A172 (cell line): ENCODE results near the gene C11orf91. TPM values are rescaled to one million over a fixed set of nuclear protein-coding genes. Genes with fewer than 3 reads are reported as not detected.
"Not testable (repeated sequence)": the region's sequence is repeated elsewhere in the genome, so short reads cannot be mapped to it uniquely, and the experiment has no call there.

Experiments used
- DNase-seq: peaks from one replicate; pipeline ENCODE4 v3.0.0-alpha.2; 2015; ENCODE audit warnings: low spot score
- total RNA-seq: library from RNA; depleted of rRNA; stranded (reverse); fragments of >200 nt; shearing (Covaris generic); gene quantifications from 2 replicates; pipeline ENCODE4 v1.2.3, GENCODE V29; 2014

Gene C11orf91
- total RNA-seq, 1 experiment from 2014 or later = not detected

DNA sequence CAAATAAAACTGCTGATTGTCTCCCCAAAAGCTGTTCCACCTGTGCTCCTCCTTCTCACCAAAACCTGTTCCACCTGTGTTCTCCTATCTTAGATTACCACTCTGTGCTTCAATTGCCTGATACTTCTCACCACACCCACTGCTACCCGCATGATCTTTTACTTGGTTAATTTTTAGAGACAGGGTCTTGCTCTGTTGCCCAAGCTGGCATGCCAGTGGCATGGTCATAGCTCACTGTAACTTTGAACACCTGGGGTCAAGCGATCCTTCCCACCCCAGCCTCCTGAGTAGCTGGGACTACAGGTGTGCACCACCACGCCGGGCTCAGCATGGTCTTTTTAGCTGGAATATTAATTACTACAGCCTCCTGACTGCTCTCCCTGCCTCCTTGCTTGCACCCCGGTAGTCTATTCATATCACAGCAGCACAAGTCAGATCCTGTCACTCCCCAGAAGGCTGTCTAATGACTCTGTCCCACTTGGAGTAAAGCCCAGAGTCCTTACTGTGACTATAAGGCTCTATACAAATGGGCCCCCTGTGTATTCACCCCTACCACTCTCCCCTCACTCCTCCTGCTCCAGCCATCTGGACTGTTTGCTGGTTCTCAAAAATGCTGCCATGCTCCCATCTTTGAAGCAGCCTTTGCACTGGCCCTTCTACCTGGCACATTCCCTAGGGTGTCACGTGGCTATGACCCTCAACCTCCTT is 3.5 kb downstream of the C11orf91 start:
- no peak for DNase-seq

GRCh38 chr11:33696411-33696810 is 4.2 kb downstream of the C11orf91 start:
- no peak for DNase-seq

DNA sequence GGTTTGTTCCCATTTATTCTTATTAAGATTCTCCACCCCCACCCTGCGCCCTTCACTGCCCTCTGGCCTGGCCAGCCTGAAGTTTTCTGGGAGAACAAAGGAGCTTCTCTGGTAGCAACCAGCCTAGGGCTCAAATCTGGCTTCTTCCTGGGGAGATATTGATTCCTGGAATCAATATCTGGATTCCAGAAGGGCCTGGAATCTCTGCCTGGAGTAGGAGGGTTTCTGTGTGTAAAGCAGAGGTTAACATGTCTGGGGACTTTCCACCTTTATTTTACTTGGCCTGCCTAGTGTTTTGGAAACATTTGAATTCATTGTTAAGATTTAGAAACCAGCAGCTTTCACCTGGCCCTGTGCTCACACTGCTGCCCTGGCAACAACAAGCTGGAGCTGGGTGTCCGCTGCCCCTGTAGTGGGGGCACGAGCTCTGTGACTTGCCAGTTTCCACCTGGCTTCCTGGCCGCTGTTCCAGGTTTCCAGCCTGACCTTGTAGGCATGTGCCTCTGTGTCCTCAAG is 5.5 kb downstream of the C11orf91 start:
- DNase-seq = no peak

DNA sequence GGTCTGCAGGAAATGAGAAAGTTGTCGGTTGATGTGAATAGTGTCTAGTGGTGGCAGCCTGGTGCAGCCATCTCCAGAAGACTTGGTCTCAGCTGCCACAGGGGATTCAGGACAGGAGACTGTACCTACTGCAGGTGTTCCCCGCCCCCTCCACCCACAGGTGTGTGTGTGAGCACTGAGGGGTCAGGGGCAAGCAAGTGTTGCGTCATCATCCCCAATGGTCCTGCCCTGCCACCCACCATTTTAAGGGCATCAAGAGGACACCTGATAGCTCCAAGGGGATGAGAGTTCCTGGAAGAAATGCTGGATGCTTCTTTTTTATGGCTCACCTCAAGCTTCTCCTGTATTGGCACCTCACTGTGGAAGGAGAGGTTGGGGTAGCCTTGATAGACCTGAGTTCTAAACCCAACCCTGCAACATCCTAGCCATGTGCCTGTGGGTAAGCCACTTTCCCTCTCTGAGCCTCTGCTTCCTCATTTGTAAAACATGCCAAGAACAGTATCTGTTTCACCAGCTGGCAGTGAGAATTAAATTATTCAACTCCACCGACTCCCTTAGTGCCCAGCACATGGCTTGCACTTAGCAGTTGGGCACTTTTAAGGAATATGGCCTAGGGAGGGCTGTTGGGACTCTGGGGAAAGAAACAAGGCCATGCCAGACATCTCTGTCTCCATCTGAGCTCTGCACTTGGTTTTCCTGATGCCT is 6.1 kb downstream of the C11orf91 start:
- DNase-seq = no peak

GRCh38 chr11:33692541-33692940 is 8.1 kb downstream of the C11orf91 start:
- DNase-seq = no peak

- peak; percentile 97 for DNase-seq
Measured at GRCh38 chr11:33692013-33692504, 8.6 kb downstream of the C11orf91 start.

- DNase-seq = no peak
Measured at GRCh38 chr11:33691066-33691864, 9.4 kb downstream of the C11orf91 start.

- peak; percentile 100 for DNase-seq
Measured at GRCh38 chr11:33690290-33691065, 10.1 kb downstream of the C11orf91 start.

- no peak for DNase-seq
Measured at GRCh38 chr11:33689501-33689900, 11.1 kb downstream of the C11orf91 start.

- peak; percentile 96 for DNase-seq
Measured at GRCh38 chr11:33689085-33689484, 11.5 kb downstream of the C11orf91 start.

DNA sequence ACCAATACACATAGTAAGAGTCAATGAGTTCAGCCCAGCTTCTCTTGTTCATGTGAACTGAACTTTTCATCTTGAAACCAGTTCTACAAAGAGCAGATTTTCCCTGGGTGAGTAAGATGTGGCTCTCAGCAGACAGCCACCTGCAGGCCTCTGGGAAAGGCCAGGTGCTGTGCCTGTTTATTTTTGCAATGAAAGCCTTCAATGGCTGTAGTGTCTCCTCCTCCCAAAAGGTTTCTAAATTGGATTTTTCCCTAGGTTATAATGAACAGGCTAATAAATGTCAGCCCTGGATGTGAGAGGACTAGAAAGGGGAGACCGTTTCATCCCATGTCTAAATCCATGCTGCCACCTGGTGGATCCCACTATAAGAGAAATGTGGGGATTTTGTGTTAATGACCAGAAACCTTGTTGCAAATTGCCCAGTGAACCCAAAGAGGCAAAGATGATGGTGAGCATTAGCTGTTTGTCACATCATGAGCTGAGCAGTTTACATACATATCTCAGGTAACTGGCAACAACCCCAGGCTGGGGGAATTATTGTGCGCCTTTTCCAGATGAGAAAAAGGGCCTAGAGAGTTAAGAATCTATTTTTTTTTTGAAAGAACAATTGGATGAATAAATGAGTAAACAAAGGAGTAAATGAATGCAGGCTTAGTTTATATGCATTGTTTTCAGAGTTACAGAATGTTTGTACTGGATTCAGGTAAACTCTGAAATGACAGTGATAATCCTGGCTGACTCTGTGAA is 12.7 kb downstream of the C11orf91 start:
- peak; percentile 87 for DNase-seq

- DNase-seq = no peak
Measured at GRCh38 chr11:33685082-33685481, 15.5 kb downstream of the C11orf91 start.

DNA sequence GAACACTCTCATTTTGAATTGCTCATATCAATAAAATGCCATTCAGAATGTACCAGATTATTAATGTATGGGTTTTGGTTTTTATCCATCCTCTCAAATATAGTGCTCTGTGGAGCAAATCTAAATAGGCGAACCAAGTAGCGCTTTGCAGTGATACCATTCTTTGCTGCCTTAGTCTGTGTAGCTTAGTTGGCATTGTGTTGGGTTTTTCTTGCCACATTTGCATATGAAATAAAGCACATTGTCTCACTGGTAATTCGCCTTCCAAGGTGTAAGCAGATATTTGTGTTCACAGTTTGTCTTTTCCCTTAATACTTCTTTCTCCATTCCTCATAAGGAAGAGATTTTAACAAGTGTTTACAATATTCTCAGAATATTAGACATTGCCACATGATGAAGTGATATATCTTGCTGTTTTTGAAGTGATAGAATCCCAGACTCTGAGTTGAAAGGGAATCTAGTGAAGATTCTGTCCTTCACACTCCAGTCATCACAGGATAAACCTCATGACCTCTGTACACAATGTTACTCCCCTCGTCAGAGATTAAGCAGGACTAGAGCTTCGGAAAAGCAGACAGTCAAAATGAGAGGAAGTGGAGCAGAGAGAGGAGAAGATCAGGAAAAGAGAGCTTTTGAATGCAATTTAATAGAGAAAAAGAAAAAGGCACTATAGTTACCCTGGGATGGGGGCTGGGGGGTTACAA is 16.5 kb downstream of the C11orf91 start:
- no peak for DNase-seq

- DNase-seq = peak; percentile 33
Measured at GRCh38 chr11:33682446-33682845, 18.2 kb downstream of the C11orf91 start.

GRCh38 chr11:33682019-33682418 is 18.6 kb downstream of the C11orf91 start:
- no peak for DNase-seq

- not testable (repeated sequence) for DNase-seq
Measured at GRCh38 chr11:33678616-33679015, 22.0 kb downstream of the C11orf91 start.

- DNase-seq = no peak
Measured at GRCh38 chr11:33674035-33674814, 26.4 kb downstream of the C11orf91 start.

- DNase-seq = no peak
Measured at GRCh38 chr11:33672273-33672672, 28.4 kb downstream of the C11orf91 start.
